GDM1 (cell line): ENCODE data around the gene TBCD.

ENCODE experiments used
- DNase-seq: peaks from one replicate; lab custom pipeline; 2025; lab: John Stamatoyannopoulos, UW

The TBCD gene

DNA sequence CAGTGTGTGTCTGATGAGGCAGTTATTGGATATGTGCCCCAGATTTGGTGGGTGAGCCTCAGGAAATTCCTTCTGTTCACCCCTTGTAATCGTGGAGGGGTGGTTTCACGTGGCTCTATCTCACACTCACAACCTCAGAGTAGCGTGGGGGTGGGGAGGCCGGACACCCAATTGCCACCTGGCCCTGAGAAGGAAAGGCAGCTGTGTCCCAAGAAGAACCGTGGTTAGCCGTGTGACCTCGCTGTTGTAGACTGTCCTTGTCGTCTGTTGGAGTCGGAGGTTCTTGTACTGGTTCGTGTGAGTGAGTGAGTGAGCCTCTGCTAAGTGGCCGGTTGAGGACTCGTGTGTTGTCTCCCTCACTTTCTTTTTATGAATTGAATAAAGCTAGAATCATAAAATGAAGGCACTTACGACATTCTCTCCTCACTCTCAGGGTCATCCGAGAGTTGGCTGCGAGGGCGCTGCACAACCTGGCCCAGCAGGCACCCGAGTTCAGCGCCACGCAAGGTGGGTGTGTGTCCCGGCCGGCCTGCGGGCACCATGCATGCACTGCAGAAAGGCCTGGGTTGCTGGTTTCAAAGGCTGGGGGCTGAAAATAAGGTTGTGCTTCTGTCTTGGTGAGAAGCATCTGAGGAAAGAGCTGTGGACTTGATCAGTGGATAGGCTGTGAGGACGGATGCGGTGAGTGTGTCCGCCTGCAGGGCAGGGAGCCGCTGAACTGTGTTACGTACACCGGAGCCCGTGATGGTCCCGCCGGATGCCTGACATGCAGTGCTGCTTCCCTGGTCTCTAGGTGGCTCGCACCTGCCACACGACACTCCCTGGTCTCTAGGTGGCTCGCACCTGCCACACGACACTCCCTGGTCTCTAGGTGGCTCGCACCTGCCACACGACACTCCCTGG, 151.4 kb downstream of the TBCD start:
- no peak for DNase-seq

DNA sequence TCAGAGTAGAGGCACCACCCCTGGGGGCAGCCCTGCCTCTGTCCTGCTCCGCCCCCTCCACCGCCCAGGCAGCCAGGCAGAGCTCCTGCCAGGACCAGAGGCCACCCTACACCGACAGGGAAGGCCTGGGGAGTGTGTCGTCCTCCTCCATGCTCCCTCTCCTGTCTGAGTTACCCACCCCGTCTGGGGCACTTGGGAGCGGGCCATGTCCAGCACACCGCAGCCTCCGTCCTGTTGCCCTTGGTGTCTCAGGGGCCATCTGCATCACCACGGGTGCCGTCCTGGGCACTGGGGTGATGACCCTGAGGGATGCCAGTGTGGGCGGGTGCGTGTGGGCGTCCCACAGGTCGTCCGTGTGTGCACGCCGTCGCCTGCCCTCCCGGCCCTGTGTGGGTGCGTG, 153.3 kb downstream of the TBCD start:
- DNase-seq = no peak

DNA sequence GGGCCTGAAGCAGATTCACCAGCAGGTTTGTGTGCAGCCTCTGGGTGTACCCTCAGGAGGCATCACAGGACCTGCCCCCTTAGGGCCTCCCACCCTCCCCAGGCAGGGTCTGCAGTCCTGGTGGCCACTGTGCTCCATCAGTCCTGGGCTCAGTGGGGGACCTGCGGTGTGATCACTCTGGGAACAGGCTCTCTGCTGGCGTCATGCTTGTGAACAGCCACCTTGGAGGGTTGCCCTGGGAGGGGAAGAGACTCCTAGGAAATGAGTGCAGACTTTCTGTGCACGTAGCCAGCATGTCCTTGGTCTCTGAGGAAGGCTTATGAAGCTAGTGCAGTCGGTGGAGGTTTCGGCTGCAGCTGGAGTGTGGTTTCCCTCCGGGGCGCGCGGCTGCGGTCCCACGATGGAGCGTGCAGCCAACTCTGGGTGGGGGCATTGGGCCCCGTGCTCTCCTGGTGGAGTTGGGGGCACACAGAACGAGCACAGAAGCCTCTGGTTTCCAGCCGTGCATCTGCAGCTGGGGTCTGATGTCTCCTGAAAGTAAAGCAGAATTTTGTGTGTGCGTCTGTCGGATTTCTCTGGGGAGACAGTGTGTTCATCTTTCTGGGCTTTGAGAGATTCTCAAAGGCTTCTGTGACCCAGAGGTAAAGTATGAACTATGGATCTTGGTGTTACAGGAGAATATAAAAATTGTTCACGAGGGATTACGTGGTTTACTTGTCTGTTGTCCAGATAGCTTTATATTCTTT, 156.1 kb downstream of the TBCD start:
- DNase-seq = no peak

DNA sequence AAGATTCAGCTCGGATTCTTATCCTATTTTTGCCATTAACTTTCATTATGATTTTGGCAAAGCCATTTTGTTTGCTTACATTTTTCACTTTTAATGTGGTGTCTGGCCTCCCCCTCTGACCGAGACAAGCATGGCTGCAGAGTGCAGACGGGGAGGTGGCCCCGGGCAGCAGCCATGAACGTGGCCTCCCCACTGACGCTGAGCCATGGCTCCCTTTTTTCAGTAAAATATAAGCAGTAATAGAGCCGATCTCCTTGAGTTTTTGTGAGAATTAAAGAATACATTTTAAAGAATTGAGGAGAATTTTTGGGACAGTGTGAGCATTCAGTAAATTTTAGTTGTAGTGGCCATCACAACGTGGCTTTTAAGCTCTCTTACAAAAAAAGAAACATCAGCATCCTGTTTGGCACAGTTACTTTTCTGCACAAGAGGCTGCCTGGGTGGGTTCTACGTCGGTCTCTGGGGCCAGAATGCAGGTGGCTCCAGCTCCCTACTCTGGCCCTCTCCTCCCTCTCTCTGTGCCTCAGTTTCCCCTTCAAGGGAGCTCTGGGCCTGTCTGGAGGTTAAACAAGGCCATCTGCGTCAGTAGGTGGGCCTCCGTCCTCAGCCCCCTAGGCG, 156.8 kb downstream of the TBCD start:
- no peak for DNase-seq

DNA sequence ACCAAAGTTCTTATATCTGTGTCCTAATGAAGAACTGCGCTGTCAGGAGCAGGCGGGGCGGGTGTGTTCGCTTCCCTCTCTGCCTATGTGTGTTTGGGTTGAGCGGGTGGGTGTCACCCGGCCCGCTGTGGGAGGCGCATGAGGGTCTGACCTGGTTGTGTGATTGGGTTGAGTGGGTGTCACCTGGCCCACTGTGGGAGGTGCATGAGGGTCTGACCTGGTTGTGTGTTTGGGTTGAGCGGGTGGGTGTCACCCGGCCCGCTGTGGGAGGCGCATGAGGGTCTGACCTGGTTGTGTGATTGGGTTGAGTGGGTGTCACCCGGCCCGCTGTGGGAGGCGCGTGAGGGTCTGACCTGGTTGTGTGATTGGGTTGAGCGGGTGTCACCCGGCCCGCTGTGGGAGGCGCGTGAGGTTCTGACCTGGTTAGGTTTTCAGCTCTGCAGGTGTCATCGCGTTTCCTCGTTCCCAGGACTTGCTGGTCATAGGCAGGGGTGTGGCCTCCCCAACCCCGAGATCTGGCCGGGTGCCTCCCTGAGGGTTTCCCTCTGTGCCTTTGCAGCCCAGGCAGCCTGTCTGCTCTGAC, 157.5 kb downstream of the TBCD start:
- DNase-seq = no peak

DNA sequence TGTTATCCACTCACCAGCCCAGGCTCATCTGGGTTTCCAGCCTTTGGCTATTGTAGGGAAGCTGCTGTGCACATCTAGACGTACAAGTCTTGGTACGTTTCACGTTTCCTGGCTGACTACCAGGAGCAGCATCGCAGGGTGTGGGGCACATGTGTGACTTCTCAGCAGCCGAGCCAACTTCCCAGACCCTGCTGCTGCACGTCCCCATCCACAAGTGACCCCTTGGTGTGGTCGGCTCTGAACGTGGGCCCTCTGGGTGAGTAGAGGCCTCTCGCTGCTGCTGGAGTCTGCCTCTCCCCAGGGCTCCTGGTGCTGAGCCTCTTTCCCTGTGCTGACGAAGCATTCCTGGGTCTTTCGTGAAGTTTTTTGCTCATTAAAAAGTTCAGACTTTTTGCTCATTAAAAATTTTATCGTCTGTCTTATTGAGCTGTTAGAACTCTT, 158.2 kb downstream of the TBCD start:
- no peak for DNase-seq

DNA sequence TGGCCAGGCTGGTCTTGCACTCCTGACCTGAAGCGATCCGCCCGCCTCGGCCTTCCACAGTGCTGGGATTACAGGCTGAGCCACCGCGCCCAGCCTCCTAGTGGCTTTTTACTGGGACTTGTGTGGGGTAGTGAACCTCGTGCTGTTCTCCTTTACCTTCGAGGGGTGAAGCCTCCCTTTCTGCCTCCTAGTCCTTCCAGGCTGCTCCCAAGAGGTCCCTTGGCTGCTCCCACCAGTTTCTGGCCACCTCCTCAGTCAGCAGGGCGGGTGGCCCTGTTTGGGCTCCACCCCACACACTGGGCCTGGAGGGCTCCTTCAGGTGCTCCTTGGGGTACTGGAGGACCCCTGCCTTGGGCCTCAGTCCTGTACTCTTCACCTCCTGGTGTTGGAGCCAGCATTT, 158.9 kb downstream of the TBCD start:
- no peak for DNase-seq

DNA sequence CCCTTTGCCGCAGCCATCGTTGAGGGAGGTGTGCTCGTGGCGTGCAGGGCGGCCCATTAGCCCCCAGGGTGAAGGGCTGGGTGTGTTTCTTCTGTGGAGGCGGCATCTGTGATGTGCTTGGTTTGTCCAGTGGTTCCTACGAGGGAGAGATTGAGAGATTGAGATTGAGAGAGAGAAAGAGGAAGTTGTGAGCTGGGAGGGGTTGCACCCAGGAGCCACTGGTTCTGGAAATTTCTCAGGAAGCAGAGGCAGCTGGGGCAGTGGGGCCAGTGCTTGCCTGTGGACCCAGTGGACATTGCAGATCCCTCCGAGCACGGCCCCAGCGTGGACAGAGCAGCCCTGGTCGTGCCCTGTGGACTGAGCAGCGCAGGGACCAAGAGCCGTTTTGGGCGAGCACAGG, 160.0 kb downstream of the TBCD start:
- no peak for DNase-seq

DNA sequence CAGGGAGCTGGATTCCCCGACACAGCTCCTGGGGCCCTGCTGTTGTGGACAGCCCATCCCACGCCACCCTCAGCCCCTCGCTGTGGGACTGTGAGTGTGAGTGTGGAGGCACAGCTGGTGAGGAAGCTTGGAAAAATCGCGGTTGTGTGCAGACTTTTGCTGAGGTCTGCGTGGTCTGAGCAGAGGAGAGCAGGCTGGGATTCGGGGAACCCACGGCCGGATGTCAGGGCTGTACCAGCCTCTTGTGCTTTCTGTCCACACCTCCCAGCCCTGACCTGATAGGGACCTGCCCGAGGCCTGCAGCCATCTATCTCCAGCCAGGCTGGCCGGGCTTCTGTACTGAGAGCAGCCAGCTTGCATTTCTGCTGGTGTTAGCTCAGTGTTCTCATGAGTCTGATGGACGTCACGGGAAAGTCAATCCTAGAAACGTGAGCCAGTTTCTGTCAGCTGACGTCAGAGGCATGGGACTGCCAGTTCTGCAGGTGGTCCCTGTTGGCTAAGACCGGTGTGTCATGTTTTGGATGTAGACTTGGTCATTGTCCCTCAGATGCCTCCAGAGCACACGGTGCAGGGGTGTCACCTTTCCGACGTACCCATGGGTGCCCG, 160.7 kb downstream of the TBCD start:
- DNase-seq = no peak

DNA sequence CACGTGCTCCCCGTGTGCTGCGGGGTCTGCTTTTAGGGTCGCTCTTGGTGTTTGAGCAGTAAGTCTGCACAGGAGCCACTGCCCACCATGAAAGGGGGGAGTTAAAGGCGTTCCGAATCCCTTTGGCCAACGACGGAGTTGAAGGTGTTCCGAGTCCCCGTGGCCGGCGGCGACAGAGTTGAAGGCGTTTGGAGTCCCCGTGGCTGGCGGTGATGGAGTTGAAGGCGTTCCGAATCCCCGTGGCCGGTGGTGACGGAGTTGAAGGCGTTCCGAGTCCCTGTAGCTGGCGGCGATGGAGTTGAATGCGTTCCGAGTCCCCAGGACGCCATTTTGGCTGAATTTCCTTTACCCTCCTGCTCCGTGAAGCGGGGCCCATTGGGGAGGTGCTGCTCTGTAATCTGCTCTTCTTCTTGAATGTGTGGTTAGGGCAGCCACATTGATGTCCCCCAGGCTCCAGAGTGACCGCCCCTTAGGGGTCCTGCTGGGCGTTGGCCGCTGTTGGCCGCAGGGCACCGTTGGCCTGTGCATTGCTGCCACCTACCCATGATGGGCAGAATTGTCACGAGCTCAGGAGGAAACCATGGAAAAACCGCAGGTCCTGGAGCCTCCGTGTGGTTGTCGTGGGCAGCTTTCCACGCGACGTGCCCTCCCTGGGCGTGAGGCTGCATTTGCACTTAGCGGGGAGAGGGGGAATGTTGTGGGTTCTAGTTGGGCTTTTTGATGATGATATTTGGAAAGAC, 161.6 kb downstream of the TBCD start:
- no peak for DNase-seq

DNA sequence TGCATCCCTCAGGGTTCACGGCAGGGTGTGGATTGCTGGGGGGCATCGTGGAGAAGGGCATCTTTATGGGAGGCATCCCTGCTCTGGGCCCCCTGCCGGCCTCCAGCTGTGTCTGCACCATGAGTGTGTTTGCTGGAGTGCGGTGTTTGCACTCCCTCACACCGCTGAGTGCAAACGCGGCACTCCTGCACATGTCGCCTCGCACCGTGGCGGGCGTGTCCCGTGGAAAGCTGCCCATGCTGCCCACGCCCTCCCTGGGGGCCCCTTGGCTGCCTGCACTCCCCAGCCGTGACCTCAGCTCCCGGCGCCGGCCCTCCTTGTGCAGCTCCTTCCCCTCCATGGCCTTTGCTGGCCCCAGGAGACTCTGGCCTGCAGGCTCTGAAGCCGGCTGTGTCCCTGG, 162.5 kb downstream of the TBCD start:
- DNase-seq = no peak

DNA sequence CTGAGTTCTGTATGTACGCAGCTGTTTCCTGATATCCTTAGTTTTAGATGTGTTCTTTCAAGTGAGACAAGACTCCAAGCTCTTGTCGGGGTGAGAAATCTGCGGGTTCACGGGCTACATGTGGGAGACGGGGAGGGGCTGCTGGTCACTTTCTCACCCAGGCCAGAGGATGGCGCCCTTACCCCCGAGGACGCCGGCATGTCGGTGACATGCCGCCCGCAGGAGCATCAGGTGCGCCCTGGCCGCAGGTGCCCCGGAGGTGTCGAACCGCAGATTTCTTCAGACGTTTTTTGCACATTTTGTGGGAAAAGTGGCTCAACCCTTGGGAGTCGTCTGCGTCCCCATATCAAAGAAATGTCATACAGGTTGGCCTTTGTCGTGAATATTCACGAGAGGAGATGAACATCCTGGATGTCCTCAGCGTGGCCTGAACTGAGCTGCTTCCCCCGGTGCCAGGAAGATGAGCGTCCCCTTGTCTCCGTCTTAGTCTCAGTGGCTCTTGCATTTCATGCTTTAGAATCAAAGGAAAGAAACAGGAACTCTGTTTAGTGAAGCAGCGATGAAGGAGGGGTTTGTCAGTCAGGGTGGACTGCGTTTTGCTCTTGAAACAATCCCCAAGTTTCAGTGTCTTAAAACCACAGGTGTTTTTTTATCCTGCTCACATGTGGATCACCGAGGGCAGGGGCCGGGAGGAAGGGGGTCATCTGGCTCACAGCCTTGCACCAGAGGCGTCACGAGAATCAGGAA, 163.3 kb downstream of the TBCD start:
- DNase-seq = no peak

DNA sequence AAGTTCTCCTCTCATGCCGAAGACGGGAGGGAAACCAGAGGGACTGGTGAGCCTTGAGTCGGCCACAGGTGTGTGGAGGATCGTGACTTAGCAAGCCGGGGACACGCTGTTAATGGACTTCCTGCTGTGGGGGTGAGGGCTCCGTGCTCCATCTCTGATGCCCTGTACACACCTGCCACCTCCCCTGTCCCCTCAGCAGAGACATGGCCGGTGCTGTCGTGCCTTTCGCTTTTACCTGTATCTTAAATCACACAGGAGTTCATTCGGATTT, 163.8 kb downstream of the TBCD start:
- DNase-seq = no peak

DNA sequence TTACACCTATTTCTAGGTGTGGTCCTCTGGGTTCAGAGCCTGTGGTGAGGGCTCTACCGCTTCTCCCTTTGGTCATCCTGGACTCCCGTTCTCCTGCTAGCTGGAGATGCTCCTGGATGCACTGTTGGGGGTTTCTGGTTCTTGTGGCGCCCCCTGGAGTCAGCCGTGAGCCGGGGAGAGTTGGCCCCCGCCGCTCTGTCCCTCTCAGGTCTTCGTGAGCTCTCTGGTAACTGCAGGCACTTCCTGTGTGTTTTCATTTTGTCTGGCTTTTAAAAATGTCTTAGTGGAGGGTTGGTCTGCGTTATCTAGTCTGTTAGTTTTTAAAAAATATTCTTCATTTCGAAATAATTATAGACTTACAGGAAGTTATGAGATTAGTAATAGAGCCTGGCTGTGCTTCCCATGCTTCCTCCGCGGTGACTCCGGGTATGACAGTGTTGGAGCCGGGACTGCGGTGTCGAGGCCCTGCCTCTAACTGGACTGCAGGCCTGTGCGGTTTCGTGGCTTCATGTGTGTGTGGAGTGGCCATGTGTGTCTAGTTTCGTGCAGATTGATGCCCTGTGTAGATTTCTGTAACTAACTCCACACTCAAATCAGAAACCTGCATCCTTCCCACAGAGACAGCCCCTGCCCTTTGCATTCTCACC, 166.0 kb downstream of the TBCD start:
- no peak for DNase-seq

DNA sequence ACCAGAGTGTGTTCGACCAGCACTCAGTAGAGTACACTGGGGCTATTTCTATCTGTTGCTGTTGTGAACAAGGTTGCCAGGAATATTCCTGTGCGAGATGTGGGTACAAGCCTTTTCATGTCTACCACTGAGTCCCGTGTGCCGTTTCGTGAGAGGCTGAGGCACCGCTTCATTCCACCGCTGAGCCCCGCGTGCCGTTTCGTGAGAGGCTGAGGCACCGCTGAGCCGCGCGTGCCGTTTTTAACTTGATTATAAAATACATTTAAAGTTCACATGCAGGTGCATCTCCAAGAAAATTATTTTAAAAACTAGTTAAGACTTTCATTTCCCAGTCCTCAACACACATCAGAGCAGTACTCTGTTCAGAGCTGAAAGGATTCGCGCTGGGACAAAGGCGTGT, 166.6 kb downstream of the TBCD start:
- DNase-seq = no peak

DNA sequence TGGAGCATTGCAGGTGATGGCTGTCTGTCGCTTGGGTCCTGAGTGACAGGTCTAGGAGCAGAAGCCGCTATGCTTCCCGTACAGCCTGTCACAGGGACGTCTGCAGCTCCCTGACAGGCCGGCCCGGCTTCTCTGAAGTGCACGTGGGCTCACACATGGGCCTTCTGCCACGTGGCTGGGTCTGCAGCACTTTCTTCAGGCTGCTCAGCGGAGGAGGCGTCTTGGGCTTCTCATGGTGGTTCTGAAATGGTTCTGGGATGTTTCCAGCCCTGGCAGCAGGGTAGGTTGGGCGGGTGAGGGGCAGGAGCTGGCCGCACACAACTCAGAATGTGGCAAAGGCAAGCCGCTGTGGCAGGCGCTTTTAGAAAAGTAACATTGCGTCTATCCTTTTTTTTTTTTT, 168.3 kb downstream of the TBCD start:
- no peak for DNase-seq

DNA sequence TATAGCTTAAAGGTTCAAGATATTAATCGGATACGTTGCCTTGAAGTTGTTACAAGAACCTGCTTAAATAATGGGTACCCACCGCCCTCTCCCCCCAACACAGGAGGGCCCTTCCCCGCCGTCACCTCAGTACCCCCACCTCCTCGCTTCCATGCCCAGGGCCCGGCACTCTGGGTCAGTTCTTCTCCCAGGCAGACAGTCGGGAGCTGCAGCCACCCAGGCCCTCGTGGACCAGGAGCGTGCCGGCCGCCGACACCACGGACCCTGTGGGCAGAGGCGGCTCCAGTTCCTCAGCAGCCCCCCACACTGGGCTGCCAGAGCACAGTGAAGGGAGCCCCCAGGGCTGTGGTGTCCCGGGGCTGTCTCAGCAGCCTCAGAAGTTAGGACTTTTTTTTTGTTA, 168.8 kb downstream of the TBCD start:
- no peak for DNase-seq

DNA sequence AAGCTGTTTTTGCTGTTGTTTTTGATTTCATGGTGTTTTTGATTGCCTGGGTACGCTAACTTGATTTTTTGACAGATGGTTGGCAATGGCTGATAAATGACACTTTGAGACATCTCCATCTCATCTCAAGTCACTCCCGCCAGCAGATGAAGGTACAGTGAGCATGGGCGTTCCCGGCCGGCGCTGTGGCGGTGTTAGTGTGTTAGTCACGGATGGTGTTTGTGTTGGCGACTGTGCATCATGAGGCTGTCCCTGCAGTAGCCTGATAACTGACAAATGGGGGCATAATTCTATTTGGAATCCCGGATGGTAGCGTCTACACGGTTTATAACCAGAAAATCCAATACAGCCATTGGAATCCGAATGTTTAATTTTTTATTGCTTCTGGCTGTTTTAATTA, 169.6 kb downstream of the TBCD start:
- DNase-seq = no peak

DNA sequence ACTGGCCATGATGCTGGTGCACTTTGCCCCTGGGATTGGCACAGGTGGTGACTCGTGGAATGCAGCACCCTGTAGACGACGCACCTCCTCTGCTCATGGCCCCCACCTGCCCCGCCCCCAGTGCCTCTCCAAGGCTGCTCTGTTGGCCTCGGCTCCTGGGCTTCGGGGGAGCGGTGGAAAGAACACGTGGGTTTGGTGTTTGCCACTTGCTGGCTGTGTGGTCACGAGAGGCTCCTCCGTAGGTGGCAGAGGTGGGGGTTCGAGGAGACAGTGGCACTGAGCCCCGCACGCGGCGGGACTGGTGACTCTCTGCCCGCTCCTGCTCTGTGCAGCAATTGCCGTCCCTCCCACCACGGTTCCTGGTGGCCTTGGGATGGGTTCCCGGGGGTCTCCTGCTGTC, 170.8 kb downstream of the TBCD start:
- DNase-seq = no peak

DNA sequence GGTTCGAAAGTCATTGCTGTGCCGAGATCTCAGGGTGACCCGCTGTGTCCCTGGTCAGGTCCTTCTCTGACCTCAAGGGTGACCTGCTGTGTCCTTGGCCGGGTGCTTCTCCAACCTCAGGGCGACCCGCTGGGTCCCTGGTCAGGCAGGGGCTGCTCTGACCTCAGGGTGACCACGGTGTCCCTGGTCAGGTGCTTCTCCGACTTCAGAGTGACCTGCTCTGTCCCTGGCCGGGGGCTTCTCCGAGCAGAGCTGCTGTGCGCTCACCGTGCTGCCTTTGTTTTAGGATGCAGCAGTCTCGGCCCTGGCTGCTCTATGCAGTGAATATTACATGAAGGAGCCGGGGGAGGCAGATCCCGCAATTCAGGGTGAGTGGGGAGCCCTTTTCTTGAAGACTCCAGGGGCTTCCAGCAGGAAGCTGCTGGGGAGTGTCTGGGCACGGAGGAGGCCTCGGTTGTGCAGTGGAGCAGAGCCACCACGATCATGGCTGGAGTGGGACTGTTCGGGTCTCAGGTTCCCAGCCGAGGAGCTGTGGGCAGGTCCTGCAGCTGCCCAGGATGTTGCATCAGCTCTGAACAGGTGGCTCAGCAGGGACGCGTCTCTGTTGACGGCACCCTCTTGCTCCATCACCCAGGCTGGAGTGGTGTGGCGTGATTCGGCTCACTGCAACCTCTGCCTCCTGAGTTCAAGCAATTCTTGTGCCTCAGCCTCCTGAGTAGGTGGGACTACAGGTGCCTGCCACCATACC, 171.7 kb downstream of the TBCD start:
- DNase-seq = no peak
